MM.1S (cell line): ENCODE measurements around the gene NLRC3.

Source experiments
- DNase-seq: peaks from one replicate; pipeline ENCODE4 v3.0.0-alpha.2; 2015
- H2AFZ ChIP-seq: fragments of 300-600 bp; sonication (generic); 2 replicates; pipeline ENCODE4 v1.6.0; 2016; ENCODE audit warnings: antibody characterized with exemption, low read length
- H3F3A ChIP-seq: fragments of 300-600 bp; sonication (generic); 2 replicates; pipeline ENCODE4 v1.6.1; 2016; ENCODE audit warnings: mild to moderate bottlenecking, antibody characterized with exemption, low read length, moderate library complexity, mixed read lengths; ENCODE audit not compliant: insufficient read depth
- H3K27ac ChIP-seq: fragments of 300-600 bp; sonication (generic); 2 replicates; pipeline ENCODE4 v1.5.1; 2016; ENCODE audit warnings: mild to moderate bottlenecking, low read length
- H3K27me3 ChIP-seq: fragments of 300-600 bp; sonication (generic); replicated peaks from 2 replicates; pipeline ENCODE4 v1.6.0; 2016; ENCODE audit warnings: low read length; ENCODE audit not compliant: insufficient read depth
- H3K36me3 ChIP-seq: fragments of 300-600 bp; sonication (generic); replicated peaks from 2 replicates; pipeline ENCODE4 v1.6.1; 2016; ENCODE audit warnings: mild to moderate bottlenecking, low read length, mixed read lengths; ENCODE audit not compliant: insufficient read depth
- H3K4me1 ChIP-seq: fragments of 300-600 bp; sonication (generic); 2 replicates; pipeline ENCODE4 v1.6.1; 2016; ENCODE audit warnings: low read length, mixed read lengths
- H3K4me2 ChIP-seq: fragments of 300-600 bp; sonication (generic); 2 replicates; pipeline ENCODE4 v1.6.0; 2016; ENCODE audit warnings: low read depth, low read length
- H3K4me3 ChIP-seq: fragments of 300-600 bp; sonication (generic); 2 replicates; pipeline ENCODE4 v1.5.1; 2016; ENCODE audit warnings: low read length, mixed read lengths
- H3K79me2 ChIP-seq: fragments of 300-600 bp; sonication (generic); 2 replicates; pipeline ENCODE4 v1.6.1; 2016; ENCODE audit warnings: mixed run types, low read length, mixed read lengths
- H3K9ac ChIP-seq: fragments of 300-600 bp; sonication (generic); 2 replicates; pipeline ENCODE4 v1.6.1; 2016; ENCODE audit warnings: low read length, mixed read lengths
- H3K9me2 ChIP-seq: fragments of 300-600 bp; sonication (generic); replicated peaks from 2 replicates; pipeline ENCODE4 v1.6.1; 2016; ENCODE audit warnings: mild to moderate bottlenecking, low read length, mixed read lengths; ENCODE audit not compliant: insufficient read depth
- H3K9me3 ChIP-seq: fragments of 300-600 bp; sonication (generic); replicated peaks from 2 replicates; pipeline ENCODE4 v1.6.1; 2016; ENCODE audit warnings: mild to moderate bottlenecking, low read length, mixed read lengths; ENCODE audit not compliant: insufficient read depth
- H4K20me1 ChIP-seq: fragments of 300-600 bp; sonication (generic); 2 replicates; pipeline ENCODE4 v1.6.1; 2016; ENCODE audit warnings: mild to moderate bottlenecking, low read length, moderate library complexity, mixed read lengths; ENCODE audit not compliant: insufficient read depth
- EZH2 ChIP-seq: fragments of 300-600 bp; sonication (generic); optimal IDR thresholded peaks from 2 replicates; pipeline ENCODE3; 2017; ENCODE audit warnings: low read depth, mild to moderate bottlenecking, antibody characterized with exemption, low read length, mixed read lengths
- EZH2phosphoT487 ChIP-seq: fragments of 300-600 bp; sonication (generic); IDR thresholded peaks from 2 replicates; pipeline ENCODE4 v1.6.1; 2018; ENCODE audit warnings: antibody characterized with exemption, low read length
- TF ChIP-seq, protein P1 (sequence below): fragments of 300-600 bp; sonication (generic); IDR thresholded peaks from 2 replicates; pipeline ENCODE4 v1.5.1; 2016; ENCODE audit warnings: antibody characterized with exemption, low read length, mixed read lengths

NLRC3 gene

DNA sequence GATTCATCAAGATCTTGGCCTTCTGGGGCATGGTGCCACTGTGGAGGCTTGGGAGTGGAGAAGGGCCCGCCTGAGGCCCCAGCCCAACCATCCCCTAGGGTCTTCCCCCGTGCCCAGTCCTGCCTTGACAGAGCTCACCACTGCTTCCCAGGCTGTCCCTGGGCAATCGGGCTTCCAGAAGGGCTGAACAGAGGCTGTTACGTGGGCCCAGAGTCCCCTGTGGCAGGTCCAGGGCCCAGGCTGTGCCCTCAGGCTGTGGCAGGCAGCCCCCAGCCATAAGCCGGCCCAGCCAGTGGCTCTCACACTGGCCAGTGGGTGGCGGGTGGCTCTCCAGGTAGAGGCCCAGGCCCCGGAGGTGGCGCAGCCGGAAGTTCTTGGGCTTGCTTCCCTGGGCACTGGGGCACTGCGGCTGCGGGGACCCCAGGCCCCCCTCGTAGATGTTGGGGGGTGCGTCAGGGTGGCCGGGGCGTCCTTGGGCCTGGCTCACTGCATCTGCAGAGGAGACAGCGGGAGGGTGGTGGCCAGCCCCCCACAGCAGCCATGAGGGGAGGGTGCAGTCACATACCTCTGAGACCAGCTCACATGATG, 82.7 kb downstream of the NLRC3 start:
- no peaks in the 10 kb centered on the region for H3K79me2 ChIP-seq
- no peak for DNase-seq

DNA sequence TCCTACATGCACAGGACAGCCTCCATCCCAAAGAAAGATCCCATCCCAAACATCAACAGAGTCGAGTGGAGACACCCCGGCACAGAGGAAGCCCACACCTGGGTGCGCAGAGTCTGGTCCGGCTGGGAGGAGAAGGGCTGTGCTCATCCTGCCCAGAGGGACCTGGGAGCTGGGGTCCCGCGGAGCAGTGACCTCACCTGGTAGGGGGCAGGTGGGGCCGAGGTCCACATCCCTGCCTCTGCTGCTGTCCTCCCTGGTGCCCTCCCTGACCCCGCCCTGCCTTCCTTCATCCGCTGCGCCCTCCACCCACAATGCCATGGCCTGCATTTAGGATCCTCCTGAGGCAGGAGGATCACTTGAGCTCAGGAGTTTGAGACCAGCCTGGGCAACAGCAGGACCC, 84.8 kb downstream of the NLRC3 start:
- H3K4me2 ChIP-seq, result no peak overlapping the region
- TF ChIP-seq EZH2phosphoT487 (no peak), EZH2 (no peak)
- TF ChIP-seq, protein P1, sequence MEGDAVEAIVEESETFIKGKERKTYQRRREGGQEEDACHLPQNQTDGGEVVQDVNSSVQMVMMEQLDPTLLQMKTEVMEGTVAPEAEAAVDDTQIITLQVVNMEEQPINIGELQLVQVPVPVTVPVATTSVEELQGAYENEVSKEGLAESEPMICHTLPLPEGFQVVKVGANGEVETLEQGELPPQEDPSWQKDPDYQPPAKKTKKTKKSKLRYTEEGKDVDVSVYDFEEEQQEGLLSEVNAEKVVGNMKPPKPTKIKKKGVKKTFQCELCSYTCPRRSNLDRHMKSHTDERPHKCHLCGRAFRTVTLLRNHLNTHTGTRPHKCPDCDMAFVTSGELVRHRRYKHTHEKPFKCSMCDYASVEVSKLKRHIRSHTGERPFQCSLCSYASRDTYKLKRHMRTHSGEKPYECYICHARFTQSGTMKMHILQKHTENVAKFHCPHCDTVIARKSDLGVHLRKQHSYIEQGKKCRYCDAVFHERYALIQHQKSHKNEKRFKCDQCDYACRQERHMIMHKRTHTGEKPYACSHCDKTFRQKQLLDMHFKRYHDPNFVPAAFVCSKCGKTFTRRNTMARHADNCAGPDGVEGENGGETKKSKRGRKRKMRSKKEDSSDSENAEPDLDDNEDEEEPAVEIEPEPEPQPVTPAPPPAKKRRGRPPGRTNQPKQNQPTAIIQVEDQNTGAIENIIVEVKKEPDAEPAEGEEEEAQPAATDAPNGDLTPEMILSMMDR, result no peak
- no peak for DNase-seq

More for the DNA sequence above, 82.7 kb downstream of the NLRC3 start:
- no peak overlapping the region for H2AFZ ChIP-seq
- H3K4me1 ChIP-seq, result no peaks in the 10 kb centered on the region
- no peaks in the 10 kb centered on the region for H3F3A ChIP-seq
- no peaks in the 10 kb centered on the region for H4K20me1 ChIP-seq
- no peaks in the 10 kb centered on the region for H3K27me3 ChIP-seq
- no peaks in the 10 kb centered on the region for H3K9me3 ChIP-seq
- no peak overlapping the region for H3K9ac ChIP-seq
- no peak overlapping the region for H3K27ac ChIP-seq
- H3K4me3 ChIP-seq, result no peak overlapping the region
- no peaks in the 10 kb centered on the region for H3K9me2 ChIP-seq
- H3K36me3 ChIP-seq, result no peaks in the 10 kb centered on the region
- no peak overlapping the region for H3K4me2 ChIP-seq
- TF ChIP-seq, protein P1, result no peak
- TF ChIP-seq EZH2 (no peak), EZH2phosphoT487 (no peak)

DNA sequence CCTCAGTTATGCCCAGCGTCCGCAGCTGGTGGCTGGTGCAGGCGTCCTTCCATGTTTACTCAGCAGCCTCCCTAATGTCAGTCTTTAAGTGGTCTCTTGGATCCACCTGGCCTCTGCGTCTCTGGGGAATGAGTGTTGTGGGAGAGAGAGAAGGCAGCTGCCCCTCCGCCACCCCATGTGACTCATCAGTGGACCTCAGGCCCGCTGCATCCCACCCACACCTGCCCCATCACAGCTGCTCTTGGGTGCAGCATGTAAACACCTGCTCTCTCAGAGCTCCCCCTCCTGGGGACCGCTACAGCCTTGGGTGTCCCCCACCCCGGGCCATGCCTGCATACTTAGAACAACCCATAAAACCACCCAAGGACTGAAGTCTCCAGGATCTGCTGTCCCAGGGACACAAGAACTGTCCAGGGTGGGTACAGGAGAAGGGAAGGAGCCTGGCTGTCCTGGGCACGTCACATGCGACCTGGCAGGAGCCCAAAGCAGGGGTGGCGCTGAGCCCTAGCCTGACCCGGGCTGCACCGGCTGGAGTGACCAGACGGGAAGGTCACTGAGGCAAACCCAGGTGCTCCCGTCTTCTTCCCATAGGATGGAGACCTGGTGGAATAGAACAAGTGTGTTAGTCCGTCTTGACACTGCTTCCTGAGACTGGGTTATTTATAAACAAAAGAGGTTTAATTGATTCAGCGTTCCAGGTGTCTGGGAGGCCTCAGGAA, 86.1 kb downstream of the NLRC3 start:
- Histone ChIP-seq H3K9me2 (no peaks in the 10 kb centered on the region), H3K4me1 (no peaks in the 10 kb centered on the region), H3K4me3 (no peak overlapping the region), H3K79me2 (no peaks in the 10 kb centered on the region), H3K27ac (no peak overlapping the region), H3K9ac (no peak overlapping the region), H3K4me2 (no peak overlapping the region), H3K27me3 (no peaks in the 10 kb centered on the region), H3K9me3 (no peaks in the 10 kb centered on the region), H3F3A (no peaks in the 10 kb centered on the region), H2AFZ (no peak overlapping the region), H4K20me1 (no peaks in the 10 kb centered on the region), H3K36me3 (no peaks in the 10 kb centered on the region)
- no peak for DNase-seq
- TF ChIP-seq EZH2, result no peak
- TF ChIP-seq, protein P1, result 0 out of 2 replicates have a peak, but pooled peaks have one; percentile 3

More for the DNA sequence above, 84.8 kb downstream of the NLRC3 start:
- H3K27ac ChIP-seq, result no peak overlapping the region
- no peaks in the 10 kb centered on the region for H3K27me3 ChIP-seq
- H3F3A ChIP-seq, result no peaks in the 10 kb centered on the region
- H3K79me2 ChIP-seq, result no peaks in the 10 kb centered on the region
- H3K9me2 ChIP-seq, result no peaks in the 10 kb centered on the region
- no peak overlapping the region for H2AFZ ChIP-seq
- no peaks in the 10 kb centered on the region for H4K20me1 ChIP-seq
- H3K36me3 ChIP-seq, result no peaks in the 10 kb centered on the region
- no peak overlapping the region for H3K9ac ChIP-seq
- H3K4me3 ChIP-seq, result no peak overlapping the region
- H3K9me3 ChIP-seq, result no peaks in the 10 kb centered on the region
- no peaks in the 10 kb centered on the region for H3K4me1 ChIP-seq
